Endothelial cell of umbilical vein (primary cell): ENCODE data around the gene STRIT1. TPM values are rescaled to one million over a fixed set of nuclear protein-coding genes. Genes with fewer than 3 reads are reported as not detected.
A peak's percentile ranks its signal among the peaks of the same experiment; 100 is the strongest.

Source experiments
- BruUV-seq: library from RNA; stranded (reverse); fragments of 400-500 nt; replicated peaks from 2 replicates; lab custom pipeline; 2021; lab: Mats Ljungman, UMichigan
- CTCF ChIA-PET: fragments of 300-600, 350-600 bp; sonication (Branson Sonifier 250); formaldehyde crosslinking; loops from one replicate; lab custom pipeline; 2021; ENCODE audit warnings: antibody characterized with exemption, inconsistent platforms; lab: Charles Lee
- POLR2A ChIA-PET: fragments of 300-600, 350-600 bp; sonication (Branson Sonifier 250); formaldehyde crosslinking; loops from one replicate; lab custom pipeline; 2021; ENCODE audit warnings: antibody characterized with exemption, inconsistent platforms; lab: Charles Lee
- DNase-seq: peaks from one replicate; pipeline ENCODE4 v3.0.0-alpha.2; 2011; ENCODE audit warnings: low read depth, low spot score
- FAIRE-seq: peaks from 2 replicates; lab custom pipeline; 2011; peaks lifted over from hg19 to GRCh38; lab: Jason Lieb, UNC
- H2AFZ ChIP-seq: 2 replicates; pipeline ENCODE4 v1.6.0; 2012; ENCODE audit warnings: low read depth, low read length, control low read depth, inconsistent platforms
- H3K27ac ChIP-seq: 2 replicates; pipeline ENCODE4 v1.5.1; 2011; ENCODE audit warnings: low read depth, mild to moderate bottlenecking, control low read depth, low read length, moderate library complexity; ENCODE audit not compliant: insufficient read depth
- H3K27me3 ChIP-seq, 2 experiments: 2 replicates each; pipeline versions ENCODE4 v1.6.0 to v1.6.1; 2011; ENCODE audit warnings: low read length in 2 of 2, mixed read lengths in 1 of 2; ENCODE audit not compliant: control insufficient read depth in 2 of 2, insufficient read depth in 2 of 2
- H3K36me3 ChIP-seq, 2 experiments: 2 replicates in 1 of 2; 3 replicates in 1 of 2; pipeline ENCODE4 v1.5.1; 2011; ENCODE audit warnings: low read length in 2 of 2, mild to moderate bottlenecking in 1 of 2, moderate library complexity in 1 of 2; ENCODE audit not compliant: control insufficient read depth in 2 of 2, insufficient read depth in 2 of 2; ENCODE audit errors: extremely low read depth in 1 of 2
- H3K4me1 ChIP-seq: 3 replicates; pipeline ENCODE4 v1.5.1; 2011; ENCODE audit warnings: mild to moderate bottlenecking, low read length; ENCODE audit not compliant: control insufficient read depth, insufficient read depth; ENCODE audit errors: extremely low read depth
- H3K4me2 ChIP-seq: 2 replicates; pipeline ENCODE4 v1.6.1; 2011; ENCODE audit warnings: low read length, control low read depth, mixed read lengths; ENCODE audit not compliant: insufficient read depth
- H3K4me3 ChIP-seq, 3 experiments: fragments of 200-600 bp in 1 of 3; sonication (generic), shearing (Covaris generic) in 1 of 3; replicated peaks in 1 of 3; 2 replicates each; pipeline ENCODE4 v1.5.1; 2011 to 2016; ENCODE audit warnings: control low read depth in 3 of 3, low read length in 3 of 3, mild to moderate bottlenecking in 2 of 3, inconsistent platforms in 1 of 3, low read depth in 1 of 3, moderate library complexity in 1 of 3; ENCODE audit not compliant: insufficient read depth in 1 of 3
- H3K79me2 ChIP-seq: 2 replicates; pipeline ENCODE4 v1.6.0; 2012; ENCODE audit warnings: low read length, inconsistent platforms; ENCODE audit not compliant: control insufficient read depth, insufficient read depth
- H3K9ac ChIP-seq: replicated peaks from 2 replicates; pipeline ENCODE3; 2011; ENCODE audit warnings: low read length, control low read depth; ENCODE audit not compliant: insufficient read depth; ENCODE audit errors: extremely low read depth
- H3K9me1 ChIP-seq: replicated peaks from 3 replicates; pipeline ENCODE4 v1.6.0; 2011; ENCODE audit warnings: mild to moderate bottlenecking, low read length; ENCODE audit not compliant: control insufficient read depth, insufficient read depth; ENCODE audit errors: extremely low read depth
- H3K9me3 ChIP-seq: replicated peaks from 2 replicates; pipeline ENCODE4 v1.5.1; 2012; ENCODE audit warnings: low read length, inconsistent platforms; ENCODE audit not compliant: control insufficient read depth, insufficient read depth
- H4K20me1 ChIP-seq: replicated peaks from 2 replicates; pipeline ENCODE3; 2011; ENCODE audit warnings: mild to moderate bottlenecking, low read length; ENCODE audit not compliant: control insufficient read depth, insufficient read depth; ENCODE audit errors: extremely low read depth
- CTCF ChIP-seq, 2 donors: IDR thresholded peaks; 1 replicate in 1 of 2; 2 replicates in 1 of 2; pipeline ENCODE4 v1.5.1; 2011; ENCODE audit warnings: low read length in 2 of 2, mild to moderate bottlenecking in 2 of 2, moderate library complexity in 2 of 2, control low read depth in 1 of 2, inconsistent platforms in 1 of 2, low read depth in 1 of 2; ENCODE audit not compliant: insufficient read depth in 1 of 2; ENCODE audit errors: extremely low read depth in 1 of 2
- EZH2 ChIP-seq: IDR thresholded peaks from 2 replicates; pipeline ENCODE4 v1.6.1; 2012; ENCODE audit warnings: borderline replicate concordance, low read depth, mild to moderate bottlenecking, moderate library complexity, low read length, inconsistent platforms; ENCODE audit not compliant: severe bottlenecking
- FOS ChIP-seq: IDR thresholded peaks from 2 replicates; pipeline ENCODE4 v1.6.1; 2011; ENCODE audit warnings: mild to moderate bottlenecking, low read length, moderate library complexity, borderline replicate concordance; ENCODE audit not compliant: insufficient read depth
- GATA2 ChIP-seq: IDR thresholded peaks from 2 replicates; pipeline ENCODE4 v1.7.0; 2011; ENCODE audit warnings: low read depth, mild to moderate bottlenecking, moderate library complexity, mixed read lengths, low read length; ENCODE audit not compliant: insufficient read length, insufficient read depth
- JUN ChIP-seq: IDR thresholded peaks from 2 replicates; pipeline ENCODE4 v1.6.1; 2011; ENCODE audit warnings: borderline replicate concordance, low read depth; ENCODE audit not compliant: insufficient read length, insufficient read depth
- MAX ChIP-seq: IDR thresholded peaks from 2 replicates; pipeline ENCODE4 v1.6.1; 2011; ENCODE audit not compliant: insufficient read depth, insufficient read length
- MYC ChIP-seq: IDR thresholded peaks from one replicate; pipeline ENCODE4 v1.6.1; 2011; ENCODE audit warnings: mild to moderate bottlenecking, low read depth, low read length
- POLR2A ChIP-seq: IDR thresholded peaks from 2 replicates; pipeline ENCODE4 v1.6.1; 2012; ENCODE audit warnings: low read depth, mild to moderate bottlenecking, control low read depth, low read length
- POLR2AphosphoS5 ChIP-seq: IDR thresholded peaks from 2 replicates; pipeline ENCODE4 v1.6.1; 2012; ENCODE audit warnings: low read depth, mild to moderate bottlenecking, control low read depth, low read length, moderate library complexity; ENCODE audit not compliant: insufficient read depth
- dilution Hi-C: fragments of 300-500 bp; cut with MboI; formaldehyde crosslinking; loops from one replicate; pipeline ENCODE4 v1.15.0; 2019; ENCODE audit warnings: low sequenced_read_pairs; ENCODE audit not compliant: extremely low pct_ligation_motif_present
- intact Hi-C: fragments of 100-400 bp; cut with micrococcal nuclease; formaldehyde crosslinking; loops from one replicate; pipeline ENCODE4 v1.10.0; 2022
- polyA plus RNA-seq, 4 experiments: library from polyadenylated mRNA; depleted of rRNA in 3 of 4; stranded (reverse) in 3 of 4; unstranded in 1 of 4; fragments of >200 nt; gene quantifications; 2 replicates each; pipeline versions ENCODE4 v1.2.1 to v1.2.3, GENCODE V29; 2011 to 2012; ENCODE audit warnings: missing spikeins in 1 of 4
- total RNA-seq: library from RNA; stranded (reverse); gene quantifications from 2 replicates; pipeline ENCODE4 v1.2.3, GENCODE V29; 2021

STRIT1 gene
- total and polyA plus RNA-seq, 2 donors (not counting 3 experiments of a cell fraction or from before 2014, with no cell fraction given) = not detected

GRCh38 chr3:155323063-155323666, 29.7 kb upstream of the STRIT1 start:
- Histone ChIP-seq H3K36me3 (no peaks in the 10 kb centered on the region), H3K4me1 (no peaks in the 10 kb centered on the region), H3K27me3 (no peaks in the 10 kb centered on the region), H3K9me3 (no peaks in the 10 kb centered on the region), H3K9me1 (no peaks in the 10 kb centered on the region), H3K4me2 (no peak overlapping the region), H4K20me1 (no peaks in the 10 kb centered on the region), H2AFZ (no peak overlapping the region), H3K79me2 (no peaks in the 10 kb centered on the region), H3K9ac (no peak overlapping the region), H3K4me3 (no peak overlapping the region), H3K27ac (no peak overlapping the region)
- intact Hi-C loops (loop anchor here (1.0 kb wide), 4 partner anchors 369 to 988 kb away; no protein-coding TSS in a partner anchor), dilution Hi-C loops (no loop called here)
- ChIA-PET CTCF (interaction anchor here (0.6 to 5.3 kb wide), 25 partner anchors 10 to 991 kb away, joined by 3 to 115 read pairs (median 4); no protein-coding TSS in a partner anchor), POLR2A (no interaction called here)
- no TSS peak for BruUV-seq
- TF ChIP-seq CTCF (IDR thresholded peaks at IDR 0.05; ENCODE audit: extremely low read depth in 1 of 2, insufficient read depth in 1 of 2, low read depth in 1 of 2, low read length in 2 of 2) = peak; percentile 55 to 67
- TF ChIP-seq EZH2 = no peak
- FAIRE-seq (peak; percentile 76), DNase-seq (peak; percentile 86)

- H3K36me3 ChIP-seq = no peaks in the 10 kb centered on the region
- H3K27me3 ChIP-seq = no peaks in the 10 kb centered on the region
- no peaks in the 10 kb centered on the region for H3K4me1 ChIP-seq
- H3K9me3 ChIP-seq = no peaks in the 10 kb centered on the region
- no peak overlapping the region for H3K4me2 ChIP-seq
- H3K79me2 ChIP-seq = no peaks in the 10 kb centered on the region
- H2AFZ ChIP-seq = no peak overlapping the region
- intact Hi-C loops (no loop called here), dilution Hi-C loops (no loop called here)
- H3K27ac ChIP-seq = no peak overlapping the region
- no TSS peak for BruUV-seq
- H3K4me3 ChIP-seq = no peak overlapping the region
- POLR2A ChIA-PET = no interaction called here
- DNase-seq = no peak
- TF ChIP-seq GATA2 (no peak), FOS (no peak), POLR2AphosphoS5 (no peak), MAX (no peak), EZH2 (no peak), POLR2A (no peak), CTCF (IDR thresholded peaks at IDR 0.05; ENCODE audit: extremely low read depth in 1 of 2, insufficient read depth in 1 of 2, low read depth in 1 of 2, low read length in 2 of 2) (no peak), MYC (no peak), JUN (no peak)
- H3K9me1 ChIP-seq = no peaks in the 10 kb centered on the region
- CTCF ChIA-PET = interaction anchor here (1.3 to 5.3 kb wide), 9 partner anchors 254 to 986 kb away, joined by 3 to 115 read pairs (median 15); no protein-coding TSS in a partner anchor
- no peaks in the 10 kb centered on the region for H4K20me1 ChIP-seq
- no peak for FAIRE-seq
- no peak overlapping the region for H3K9ac ChIP-seq
Observed at GRCh38 chr3:155321418-155321817, 27.9 kb upstream of the STRIT1 start.
